HG02840 (cell line): ENCODE measurements around the gene TAC3.
"Not testable (repeated sequence)": the region's sequence is repeated elsewhere in the genome, so short reads cannot be mapped to it uniquely, and the experiment has no call there.

Source experiments
- ATAC-seq: cut with Tn5 transposase; IDR thresholded peaks from one replicate; pipeline ENCODE4 v1.9.1; 2021; ENCODE audit warnings: mild to moderate bottlenecking, moderate library complexity, moderate number of reproducible peaks; ENCODE audit not compliant: unreplicated experiment, low FRiP score

Gene TAC3

GRCh38 chr12:57039016-57039798 lies 22.9 kb upstream of the TAC3 start:
- ATAC-seq: no peak

DNA sequence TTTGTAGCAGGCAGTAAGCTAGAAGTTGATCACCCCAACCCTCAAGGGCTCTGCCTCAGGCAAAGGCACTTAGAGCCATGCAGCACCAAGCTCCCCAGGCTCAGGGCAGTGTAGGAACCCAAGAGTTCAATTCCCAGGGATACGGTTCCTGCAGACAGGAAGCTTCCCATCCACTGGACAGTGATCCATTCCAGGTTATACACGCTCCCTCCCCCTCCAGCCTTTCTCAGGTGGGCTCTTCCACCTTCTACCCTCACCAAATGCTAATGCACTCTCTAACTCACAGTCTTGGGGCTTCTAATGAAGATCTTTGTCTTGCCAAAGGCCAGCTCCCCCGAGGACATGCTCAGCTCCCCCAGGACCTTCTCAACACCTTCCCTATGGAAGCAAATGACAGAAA lies 20.9 kb upstream of the TAC3 start:
- no peak for ATAC-seq

- ATAC-seq: no peak
These were observed 17.1 kb upstream of the TAC3 start for GRCh38 chr12:57033431-57033830.

DNA sequence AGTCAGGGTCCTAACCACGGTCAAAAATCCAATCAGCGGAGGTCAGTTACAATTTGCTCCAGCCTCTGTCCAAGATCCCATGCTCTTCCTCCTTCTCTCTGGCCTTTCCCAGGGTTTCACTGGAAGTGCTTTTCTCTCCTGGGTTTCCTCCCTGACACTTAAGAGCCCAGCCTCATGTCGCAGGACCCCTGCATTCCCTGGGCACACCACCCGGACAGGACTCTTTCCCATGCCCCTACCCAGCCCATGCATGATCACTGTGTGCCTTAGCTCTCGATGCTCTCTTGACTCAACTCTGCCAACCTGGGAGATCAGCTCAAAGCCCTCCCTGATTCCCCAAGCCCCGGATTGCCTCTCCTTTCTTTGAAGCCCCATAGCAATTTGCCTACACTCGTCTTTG lies 15.5 kb upstream of the TAC3 start:
- no peak for ATAC-seq

- ATAC-seq: no peak
These were observed 14.9 kb upstream of the TAC3 start for GRCh38 chr12:57031138-57031725.

DNA sequence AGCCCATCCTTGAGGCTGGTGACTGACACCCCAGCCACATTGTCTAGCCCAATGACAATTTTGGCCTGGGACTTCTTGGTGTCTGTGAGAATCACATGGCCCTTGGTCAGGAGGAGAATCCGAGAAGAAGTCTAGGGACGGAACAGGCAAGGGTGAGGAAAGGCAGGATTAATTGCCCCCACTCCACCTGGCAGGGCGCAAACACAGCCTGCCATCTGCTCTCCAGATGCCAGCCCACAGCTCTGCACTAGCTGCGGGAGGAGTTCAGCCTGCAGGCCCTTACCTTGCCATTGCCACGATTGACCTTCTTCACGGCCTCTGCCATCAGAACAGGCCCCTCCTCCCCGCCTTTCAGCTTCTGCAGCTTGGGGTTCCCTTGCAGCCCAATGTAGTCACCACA lies 13.1 kb upstream of the TAC3 start:
- ATAC-seq: no peak

DNA sequence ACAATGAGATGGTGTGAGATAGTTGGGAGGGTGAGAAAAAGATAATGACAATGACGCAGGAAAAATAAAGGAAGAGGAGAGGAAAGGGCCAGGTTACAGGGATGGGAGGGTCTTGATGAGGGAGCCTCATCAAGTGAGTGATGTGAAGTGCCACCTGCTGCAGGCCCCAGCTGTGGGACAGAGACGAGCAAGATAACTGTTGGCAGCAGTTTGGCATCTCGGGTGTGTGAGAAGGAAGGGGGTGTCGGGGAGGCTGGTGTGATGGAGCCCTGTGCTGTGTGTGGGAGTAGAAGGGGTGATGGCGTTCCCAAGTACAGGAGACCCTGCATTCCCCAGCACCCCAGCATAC lies 11.4 kb upstream of the TAC3 start:
- no peak for ATAC-seq

GRCh38 chr12:57027011-57027804 lies 10.9 kb upstream of the TAC3 start:
- ATAC-seq: no peak

GRCh38 chr12:57025196-57025595 lies 8.9 kb upstream of the TAC3 start:
- no peak for ATAC-seq

- ATAC-seq: not testable (repeated sequence)
These were observed 6.0 kb upstream of the TAC3 start for GRCh38 chr12:57022324-57022723.

- no peak for ATAC-seq
These were observed 3.8 kb upstream of the TAC3 start for GRCh38 chr12:57019983-57020719.

GRCh38 chr12:57018906-57019305 lies 2.6 kb upstream of the TAC3 start:
- no peak for ATAC-seq

DNA sequence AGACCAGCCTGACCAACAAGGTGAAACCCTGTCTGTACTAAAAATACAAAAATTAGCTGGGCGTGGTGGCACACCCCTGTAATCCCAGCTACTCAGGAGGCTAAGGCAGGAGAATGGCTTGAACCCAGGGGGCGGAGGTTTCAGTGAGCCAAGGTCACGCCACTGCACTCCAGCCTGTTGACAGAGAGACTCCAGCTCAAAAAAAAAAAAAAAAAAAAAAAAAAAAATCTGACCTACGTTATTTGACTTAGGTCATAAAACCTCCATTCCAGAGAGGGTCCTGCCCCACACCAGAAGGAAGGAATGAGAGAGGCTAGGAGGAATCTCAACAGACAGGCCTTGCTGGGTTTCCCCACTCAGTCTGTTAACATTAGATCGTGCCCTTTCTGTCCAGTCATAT lies 2.0 kb upstream of the TAC3 start:
- ATAC-seq: not testable (repeated sequence)

DNA sequence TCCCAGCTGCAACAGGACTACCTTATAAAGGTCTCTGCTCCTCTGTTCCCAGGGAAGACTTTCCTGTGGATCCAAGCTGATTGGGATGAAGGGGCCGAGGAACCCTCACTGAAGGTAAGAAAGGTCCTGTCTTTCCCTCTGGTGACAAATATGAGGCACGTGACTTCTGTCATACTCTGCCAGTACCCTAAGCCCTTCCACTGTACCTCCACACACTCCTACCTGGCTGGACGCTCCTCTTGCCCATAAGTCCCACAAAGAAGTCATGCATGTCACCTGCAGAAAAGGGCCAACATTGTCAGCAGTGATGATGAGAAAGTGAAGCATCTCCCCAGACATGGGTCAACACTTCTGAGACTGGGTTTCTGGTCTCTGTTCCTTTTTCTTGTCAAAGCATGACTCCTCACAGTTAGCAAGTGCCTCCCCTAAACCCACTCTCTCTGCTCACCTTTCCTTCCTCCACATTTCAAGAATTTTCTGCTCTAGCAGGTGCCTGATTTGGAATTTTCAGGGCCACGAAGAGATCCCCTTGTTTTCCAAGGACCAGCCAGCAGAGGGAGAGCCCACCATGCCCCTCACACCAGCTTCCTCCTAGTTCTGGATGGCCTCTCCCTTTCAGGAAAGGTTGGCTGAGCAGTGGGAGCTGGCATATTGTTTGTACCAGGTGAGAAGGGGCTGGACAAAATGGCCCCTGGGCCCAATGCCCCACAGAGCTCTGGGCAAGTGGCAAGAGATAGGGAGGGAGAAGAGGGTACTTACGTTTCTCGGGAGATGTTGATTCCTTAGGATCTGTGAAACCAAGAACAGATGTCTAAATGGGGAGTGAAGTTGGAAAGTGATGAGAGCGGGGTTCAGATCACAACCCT lies 3.5 kb downstream of the TAC3 start:
- no peak for ATAC-seq

DNA sequence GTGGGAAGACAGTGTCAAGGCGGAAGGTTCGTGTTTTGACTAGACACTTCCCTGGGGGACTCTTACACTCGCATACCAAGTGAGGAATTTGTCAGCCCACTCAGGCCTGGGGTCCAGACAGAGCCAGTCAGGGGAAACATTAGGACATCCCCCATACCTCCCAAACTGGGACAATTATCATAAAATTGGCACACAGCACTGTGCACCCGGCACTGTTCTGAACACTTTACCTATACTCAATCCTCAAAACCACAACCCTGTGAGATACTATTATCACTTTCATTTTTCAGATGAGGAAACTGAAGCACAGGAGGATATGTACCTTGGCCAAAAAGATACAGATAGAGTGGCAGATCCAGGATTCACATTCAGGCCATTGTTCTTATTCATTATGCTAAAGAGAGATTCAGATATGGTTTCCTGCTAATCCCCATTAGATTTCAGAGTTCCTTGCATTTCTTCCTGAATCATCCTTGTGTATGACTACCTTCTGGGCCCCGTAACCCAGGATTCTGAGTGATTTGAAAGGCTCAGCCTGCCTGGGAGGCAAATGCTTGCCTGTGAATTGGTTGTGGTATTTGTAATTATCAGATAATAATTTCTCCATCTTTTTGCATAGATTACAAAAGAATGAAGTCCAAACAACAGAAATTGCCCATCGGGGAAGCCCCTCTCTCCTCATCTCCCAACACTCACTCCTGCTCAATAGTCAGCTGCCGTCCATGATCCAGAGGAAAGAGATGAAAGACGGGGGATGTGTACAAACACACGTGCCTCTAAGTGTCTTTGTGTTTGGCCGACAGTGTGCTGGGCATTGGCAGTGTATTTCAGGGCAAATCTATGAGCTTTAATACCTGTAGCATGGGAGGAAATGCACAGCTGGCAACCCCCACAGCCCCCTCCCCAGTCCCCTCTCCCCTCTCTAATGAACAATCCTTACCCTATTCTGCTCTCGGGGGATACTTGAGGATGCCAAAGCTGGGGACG lies 4.6 kb downstream of the TAC3 start:
- ATAC-seq: no peak

DNA sequence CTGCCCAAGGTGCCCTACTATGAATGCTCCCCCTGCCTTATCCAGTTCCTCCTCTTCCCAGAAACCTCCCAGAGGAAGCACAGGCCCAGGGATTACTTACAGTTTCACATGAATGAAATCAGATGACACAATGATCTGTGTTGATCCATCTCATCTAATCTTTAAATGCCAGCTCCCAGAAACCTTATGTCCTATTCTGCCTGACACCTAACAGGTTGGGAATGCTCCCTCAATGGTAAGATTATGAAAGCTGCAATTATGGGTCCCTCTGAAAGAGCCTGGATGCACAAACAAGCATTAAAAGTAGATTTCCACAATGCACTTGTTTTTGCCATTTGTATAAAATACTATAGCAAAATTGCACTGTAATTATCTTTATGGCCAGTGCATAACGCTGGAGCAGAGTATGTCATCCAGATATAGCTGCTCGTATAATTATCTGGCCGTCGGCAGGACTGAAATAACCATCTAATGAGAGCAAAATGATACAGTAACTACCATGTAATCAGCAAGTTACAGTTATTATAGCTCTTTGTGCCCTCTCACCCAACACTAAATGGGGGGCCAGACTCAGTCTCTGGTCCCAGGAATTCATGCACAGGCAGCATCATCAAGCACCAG lies 5.6 kb downstream of the TAC3 start:
- no peak for ATAC-seq

DNA sequence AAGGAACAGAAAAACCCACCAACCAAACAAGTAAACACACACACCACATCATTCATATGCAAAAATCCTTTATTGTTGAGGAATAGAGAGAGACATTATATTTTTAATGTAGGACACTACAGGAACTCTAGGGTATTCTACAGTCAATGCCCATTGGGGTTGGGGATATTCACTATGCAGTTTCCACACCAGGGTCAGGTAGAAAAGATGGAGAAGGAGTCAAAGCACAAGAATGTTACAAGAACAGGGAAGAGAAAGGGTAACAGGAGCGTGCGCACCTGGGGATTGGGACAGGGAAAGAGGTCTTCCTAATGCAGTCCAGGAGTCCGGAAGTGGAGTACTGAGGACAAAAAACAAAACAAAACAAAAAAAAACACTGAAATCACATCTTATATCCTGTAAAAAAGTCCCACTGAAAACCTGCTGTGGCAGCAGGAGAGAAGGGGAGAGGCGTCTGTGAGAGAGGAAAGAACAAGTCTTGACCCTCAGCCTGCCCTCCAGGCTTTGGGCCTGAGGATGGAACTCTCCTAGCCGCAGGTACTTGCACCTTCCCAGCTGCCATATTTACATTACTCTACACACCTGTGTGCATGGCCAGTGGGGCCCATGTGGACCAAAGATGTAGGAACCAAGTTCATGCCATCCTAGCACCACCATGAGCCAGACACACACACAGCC lies 6.2 kb downstream of the TAC3 start:
- no peak for ATAC-seq

DNA sequence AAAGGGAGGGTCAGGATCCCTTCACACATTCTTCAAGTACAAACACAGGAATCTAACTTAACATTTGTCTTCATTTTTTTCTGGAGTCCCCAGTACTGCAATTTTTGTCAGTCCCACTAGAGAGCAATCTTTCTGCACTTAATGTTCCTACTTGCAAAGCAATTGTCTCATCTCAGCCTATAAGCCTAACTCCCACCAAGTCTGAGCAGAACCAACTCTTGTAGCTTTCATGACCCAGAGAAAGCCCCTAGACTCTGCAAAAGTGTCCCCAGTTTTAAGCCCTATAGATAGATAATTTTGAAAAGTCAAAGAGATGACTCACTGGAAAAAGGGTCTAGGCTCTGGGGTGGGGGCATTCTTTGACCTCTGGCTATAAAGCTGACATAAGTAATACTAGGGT lies 8.2 kb downstream of the TAC3 start:
- no peak for ATAC-seq
